GM21786 (cell line): ENCODE measurements around the gene AGBL4.
"Not testable (repeated sequence)": the region's sequence is repeated elsewhere in the genome, so short reads cannot be mapped to it uniquely, and the experiment has no call there.

ENCODE experiments used
- ATAC-seq: cut with Tn5 transposase; IDR thresholded peaks from one replicate; pipeline ENCODE4 v1.9.1; 2021; ENCODE audit not compliant: unreplicated experiment

Gene AGBL4

DNA sequence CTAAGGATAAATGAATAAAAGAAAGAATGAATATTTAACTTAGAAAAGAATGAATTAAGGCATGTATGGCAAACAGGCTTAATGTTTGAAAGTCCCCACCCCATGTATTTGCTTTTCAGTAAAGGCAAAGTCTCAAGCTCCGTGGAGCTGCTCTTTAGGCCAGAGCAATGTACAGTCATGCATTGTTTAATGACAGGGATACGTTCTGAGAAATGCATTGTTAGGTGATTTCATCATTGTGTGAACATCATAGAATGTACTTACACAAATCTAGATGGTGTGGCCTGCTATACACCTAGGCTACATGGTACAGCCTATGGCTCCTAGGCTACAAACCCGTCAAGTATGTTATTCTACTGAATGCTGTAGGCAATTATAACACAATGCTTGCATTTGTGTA is 1500.2 kb downstream of the AGBL4 start:
- no peak for ATAC-seq

GRCh38 chr1:48519896-48520295 is 1503.9 kb downstream of the AGBL4 start:
- ATAC-seq = not testable (repeated sequence)

- no peak for ATAC-seq
Observed at GRCh38 chr1:48506870-48507269, 1516.9 kb downstream of the AGBL4 start.

DNA sequence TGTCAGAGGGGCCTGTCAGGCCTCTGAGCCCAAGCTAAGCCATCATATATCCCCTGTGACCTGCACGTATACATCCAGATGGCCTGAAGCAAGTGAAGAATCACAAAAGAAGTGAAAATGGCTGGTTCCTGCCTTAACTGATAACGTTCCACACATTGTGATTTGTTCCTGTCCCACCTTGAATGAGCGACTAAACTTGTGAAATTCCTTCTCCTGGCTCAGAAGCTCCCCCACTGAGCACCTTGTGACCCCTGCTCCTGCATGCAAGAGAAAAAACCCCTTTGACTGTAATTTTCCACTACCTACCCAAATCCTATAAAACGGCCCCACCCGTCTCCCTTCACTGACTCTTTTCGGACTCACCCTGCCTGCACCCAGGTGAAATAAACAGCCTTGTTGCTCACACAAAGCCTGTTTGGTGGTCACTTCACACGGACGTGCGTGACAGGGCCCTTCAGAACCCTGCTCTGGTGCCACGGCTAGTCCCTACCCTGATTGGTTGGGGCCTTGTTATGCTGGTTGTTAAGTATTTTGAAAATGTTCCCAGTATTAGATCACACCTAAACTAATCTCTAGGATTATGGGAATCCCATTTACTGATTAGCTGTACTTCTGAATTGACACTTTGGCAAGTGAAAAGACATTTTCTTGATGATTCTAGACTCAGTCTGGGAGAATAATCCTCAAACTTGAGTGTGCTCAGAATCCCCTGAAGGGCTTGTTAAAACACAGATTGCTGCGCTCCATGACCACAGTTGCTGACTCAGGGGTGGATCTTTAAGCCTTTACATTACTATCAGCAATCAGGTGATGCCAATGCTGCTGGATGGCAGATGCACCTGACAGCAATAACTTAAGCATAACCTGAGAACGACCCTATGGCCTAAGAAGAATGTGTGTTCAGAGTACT is 1523.0 kb downstream of the AGBL4 start:
- ATAC-seq = no peak

- ATAC-seq = no peak
Observed at GRCh38 chr1:48499211-48499735, 1524.5 kb downstream of the AGBL4 start.

GRCh38 chr1:48498096-48498791 is 1525.5 kb downstream of the AGBL4 start:
- peak; percentile 68 for ATAC-seq

- ATAC-seq = no peak
Observed at GRCh38 chr1:48495911-48496310, 1527.8 kb downstream of the AGBL4 start.

- ATAC-seq = no peak
Observed at GRCh38 chr1:48495166-48495565, 1528.6 kb downstream of the AGBL4 start.

DNA sequence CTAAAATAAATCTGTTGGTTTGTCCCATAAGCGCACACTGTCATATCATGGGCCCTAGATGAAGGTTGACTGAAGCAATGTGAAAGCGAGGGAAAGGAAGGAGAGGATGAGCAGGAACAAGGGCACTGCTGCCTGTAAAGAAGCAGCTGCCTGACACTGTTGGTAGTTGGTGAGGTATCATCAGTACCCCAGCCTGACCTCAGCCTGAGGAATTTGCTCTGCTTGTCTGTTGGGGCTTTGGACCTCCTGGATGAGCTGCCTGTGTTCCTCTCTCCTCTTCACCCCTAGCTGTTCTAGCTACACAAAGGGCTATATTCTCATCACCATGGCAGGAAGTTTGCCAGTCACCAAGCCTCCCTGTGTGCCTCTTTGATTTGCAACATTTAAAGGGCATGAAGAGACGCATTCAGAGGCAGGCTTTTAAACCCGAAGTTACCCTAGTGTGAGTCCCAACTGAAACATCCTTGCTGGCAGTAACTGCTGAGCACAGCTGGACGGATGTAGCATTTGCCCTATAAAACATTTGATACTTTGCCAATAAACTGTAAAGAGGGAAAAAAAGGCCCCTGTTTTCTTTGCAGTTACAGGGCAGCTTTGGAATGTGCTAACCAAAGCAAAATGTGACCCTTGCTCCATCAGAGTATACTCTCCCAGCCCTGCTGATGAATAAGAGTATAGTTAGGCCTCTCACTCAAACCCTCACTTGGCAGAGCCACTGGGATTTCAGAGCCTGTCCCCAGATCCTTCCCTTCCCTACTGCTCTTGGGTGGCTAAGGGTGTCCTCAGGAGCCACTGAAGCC is 1529.6 kb downstream of the AGBL4 start:
- ATAC-seq = no peak

DNA sequence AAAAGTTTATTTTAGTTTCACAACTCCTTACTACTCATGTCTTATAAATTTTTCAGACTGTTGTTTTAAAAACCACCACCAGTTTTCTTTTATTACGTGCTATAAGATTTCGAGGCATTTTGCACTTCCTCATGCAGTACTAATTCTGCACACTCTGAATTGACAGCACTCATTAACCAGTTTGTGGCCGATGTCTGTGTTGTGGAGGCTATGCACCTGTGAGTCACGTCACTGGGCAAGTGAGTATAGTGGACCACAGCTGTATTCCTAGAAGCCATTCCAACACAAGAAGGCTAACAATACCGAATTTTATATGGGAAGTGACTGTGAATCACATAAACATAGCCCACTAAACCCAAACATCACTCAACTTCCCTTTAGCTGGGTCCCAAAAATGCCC is 1530.7 kb downstream of the AGBL4 start:
- ATAC-seq = no peak

DNA sequence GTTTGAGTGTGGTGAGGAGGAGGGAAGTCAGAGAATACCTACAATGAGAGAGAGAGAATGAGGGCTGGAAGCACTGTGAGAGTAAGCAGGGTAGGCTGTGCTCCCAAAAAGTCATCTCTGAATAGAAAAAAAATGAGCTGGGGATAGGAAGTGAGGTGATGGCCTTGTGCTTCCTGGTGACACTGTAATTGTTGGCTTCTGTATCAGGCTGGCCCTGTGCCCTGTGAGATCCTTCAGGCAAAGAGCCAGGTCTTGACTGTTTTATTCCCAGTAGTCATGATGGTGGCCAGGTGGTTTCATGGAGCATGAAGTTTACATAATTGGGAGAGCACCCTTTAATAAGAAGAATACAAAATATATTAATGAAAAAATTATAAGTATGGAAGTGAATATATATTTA is 1531.4 kb downstream of the AGBL4 start:
- ATAC-seq = no peak

GRCh38 chr1:48488721-48489120 is 1535.0 kb downstream of the AGBL4 start:
- no peak for ATAC-seq
